Fibroblast of skin of back (primary cell): ENCODE results near the gene HS6ST2.

Source experiments
- DNase-seq: peaks from one replicate; pipeline ENCODE4 v3.0.0-alpha.2; 2013

The HS6ST2 gene

DNA sequence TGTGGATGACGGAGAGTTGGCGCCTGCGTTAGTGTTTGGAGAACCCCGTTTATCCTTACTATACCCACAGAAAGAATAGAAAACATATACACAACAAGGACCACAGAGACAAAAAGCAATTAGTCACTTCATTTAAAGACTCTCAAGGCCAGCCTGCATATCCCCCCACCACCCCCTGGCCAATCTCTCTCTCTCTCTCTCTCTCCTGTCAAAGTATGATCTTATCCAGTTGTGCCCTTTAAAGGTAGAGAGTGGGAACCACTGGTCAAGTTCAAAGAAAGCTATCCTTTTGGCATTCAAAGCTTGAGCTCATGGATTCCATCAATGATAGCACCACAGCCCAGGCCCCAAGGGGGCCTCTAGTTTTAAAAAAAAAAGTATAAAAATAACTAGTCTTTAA lies 289.3 kb downstream of the HS6ST2 start:
- no peak for DNase-seq

- DNase-seq, result no peak
Observed at GRCh38 chrX:132668178-132668577, 290.3 kb downstream of the HS6ST2 start.

GRCh38 chrX:132665676-132666075 lies 292.8 kb downstream of the HS6ST2 start:
- no peak for DNase-seq

DNA sequence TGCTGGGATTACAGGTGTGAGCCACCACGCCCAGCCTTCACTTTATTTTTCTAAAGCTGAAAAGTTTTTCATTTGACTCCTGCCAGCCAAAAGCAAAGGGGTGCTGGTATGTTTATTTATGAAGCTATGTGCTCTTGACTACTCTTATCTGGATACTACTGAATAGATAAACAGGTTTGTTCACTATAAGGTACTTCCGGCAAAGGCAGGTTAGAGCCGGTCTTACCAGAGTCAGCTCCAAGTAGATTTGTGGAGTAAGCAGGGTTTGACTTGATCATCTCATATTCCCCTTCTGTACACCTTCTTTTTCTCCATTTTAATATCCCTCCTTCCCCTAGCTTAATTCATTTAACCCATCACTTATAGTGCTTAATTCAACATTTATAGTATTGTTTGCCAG lies 294.2 kb downstream of the HS6ST2 start:
- no peak for DNase-seq

GRCh38 chrX:132662844-132663243 lies 295.6 kb downstream of the HS6ST2 start:
- DNase-seq, result no peak

GRCh38 chrX:132657876-132658275 lies 300.6 kb downstream of the HS6ST2 start:
- DNase-seq, result no peak

DNA sequence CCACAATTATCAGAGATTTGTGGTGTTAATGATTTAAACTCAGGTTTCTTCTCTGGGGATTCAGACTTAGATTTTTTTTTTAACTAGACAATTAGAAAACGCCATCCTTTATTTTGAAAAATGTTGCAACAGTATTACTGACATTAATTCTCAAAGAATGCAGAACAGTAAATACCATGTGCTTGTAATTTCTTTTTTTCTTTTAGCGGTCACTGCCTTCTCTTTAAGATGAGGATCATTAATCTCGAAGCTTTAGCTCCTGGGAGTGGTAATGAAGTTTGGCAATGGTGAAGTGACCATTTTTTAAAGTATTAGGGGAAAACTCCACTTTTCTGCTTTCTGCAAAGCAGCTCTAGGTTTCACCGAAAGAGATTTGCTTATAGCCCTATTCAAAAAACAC lies 305.6 kb downstream of the HS6ST2 start:
- no peak for DNase-seq

DNA sequence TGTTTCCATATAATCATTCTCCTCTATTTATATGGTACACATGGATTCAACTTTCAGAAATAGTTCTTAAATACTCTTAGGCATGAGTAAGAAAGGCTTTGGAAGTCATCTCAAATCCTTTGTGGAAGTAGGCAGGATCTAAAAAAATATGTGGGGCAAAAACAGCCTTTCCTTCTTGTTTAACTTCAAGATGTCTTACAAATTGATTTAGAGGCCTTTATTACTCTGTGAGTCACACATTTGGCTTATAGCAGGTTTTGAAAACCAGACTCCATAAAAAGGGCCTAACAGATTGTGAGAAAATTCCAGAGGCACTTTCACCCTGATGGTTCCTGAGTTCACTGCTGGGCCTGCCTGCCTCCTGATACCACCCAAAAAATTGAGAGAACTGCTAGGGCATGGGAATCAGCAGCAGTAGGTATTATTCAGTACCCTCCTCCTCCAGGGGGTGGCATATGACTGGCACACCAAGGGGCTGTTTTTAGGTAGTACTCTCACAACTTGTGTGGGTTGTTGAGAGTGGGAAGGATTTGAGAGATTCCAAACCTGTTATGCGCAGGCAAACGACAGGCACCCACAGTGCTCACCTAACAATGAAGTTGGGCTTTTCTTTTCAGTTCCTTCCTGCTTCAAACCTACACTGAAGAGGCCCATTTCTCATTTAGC lies 306.9 kb downstream of the HS6ST2 start:
- DNase-seq, result peak; percentile 53

- peak; percentile 81 for DNase-seq
Observed at GRCh38 chrX:132648895-132649294, 309.5 kb downstream of the HS6ST2 start.

- DNase-seq, result no peak
Observed at GRCh38 chrX:132639446-132639845, 319.0 kb downstream of the HS6ST2 start.

GRCh38 chrX:132638313-132638712 lies 320.1 kb downstream of the HS6ST2 start:
- peak; percentile 36 for DNase-seq

- peak; percentile 3 for DNase-seq
Observed at GRCh38 chrX:132636080-132636479, 322.3 kb downstream of the HS6ST2 start.

GRCh38 chrX:132634521-132634920 lies 323.9 kb downstream of the HS6ST2 start:
- DNase-seq, result no peak

GRCh38 chrX:132631579-132632232 lies 326.7 kb downstream of the HS6ST2 start:
- peak; percentile 34 for DNase-seq

- no peak for DNase-seq
Observed at GRCh38 chrX:132624466-132624865, 334.0 kb downstream of the HS6ST2 start.

DNA sequence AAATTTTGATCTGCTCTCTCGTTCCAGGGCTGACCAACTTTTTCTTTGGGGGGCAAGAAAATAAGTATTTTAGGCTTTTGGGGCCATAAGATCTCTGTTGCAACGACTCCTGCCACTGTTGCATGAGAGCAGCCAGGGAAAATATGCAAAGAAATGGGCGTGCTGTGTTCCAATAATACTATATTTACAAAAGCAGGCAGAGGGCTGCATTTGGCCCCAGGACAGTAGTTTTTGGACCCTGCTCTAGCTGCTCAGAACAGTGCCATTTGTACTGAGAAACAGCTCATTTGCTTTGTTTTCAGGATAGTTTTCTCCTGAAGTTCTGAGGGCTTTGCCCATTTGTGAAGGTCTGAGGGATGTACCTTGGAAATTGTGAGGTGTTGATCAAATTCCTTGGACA lies 334.5 kb downstream of the HS6ST2 start:
- DNase-seq, result no peak

- DNase-seq, result no peak
Observed at GRCh38 chrX:132623300-132623699, 335.1 kb downstream of the HS6ST2 start.

- DNase-seq, result peak; percentile 66
Observed at GRCh38 chrX:132622130-132622529, 336.3 kb downstream of the HS6ST2 start.

DNA sequence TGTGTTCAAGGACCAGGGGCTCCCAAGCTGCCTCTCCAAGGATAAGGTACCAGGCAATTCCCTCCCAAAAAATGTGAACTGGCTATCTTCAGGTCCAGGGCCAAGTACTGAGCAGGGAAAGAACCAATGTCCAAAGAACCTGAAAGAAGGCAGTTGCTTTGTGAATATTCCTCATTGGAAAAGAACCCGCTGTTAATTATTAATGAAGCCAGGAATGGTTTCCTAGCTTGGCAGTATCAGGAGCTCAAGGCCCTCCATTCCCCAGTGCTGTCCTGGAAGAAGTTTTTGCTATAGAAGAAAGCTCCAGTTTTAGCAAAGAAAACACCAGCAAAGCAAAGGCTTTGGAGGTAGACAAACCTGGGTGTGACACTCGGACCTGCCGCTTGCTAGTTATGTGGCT lies 339.6 kb downstream of the HS6ST2 start:
- DNase-seq, result no peak

DNA sequence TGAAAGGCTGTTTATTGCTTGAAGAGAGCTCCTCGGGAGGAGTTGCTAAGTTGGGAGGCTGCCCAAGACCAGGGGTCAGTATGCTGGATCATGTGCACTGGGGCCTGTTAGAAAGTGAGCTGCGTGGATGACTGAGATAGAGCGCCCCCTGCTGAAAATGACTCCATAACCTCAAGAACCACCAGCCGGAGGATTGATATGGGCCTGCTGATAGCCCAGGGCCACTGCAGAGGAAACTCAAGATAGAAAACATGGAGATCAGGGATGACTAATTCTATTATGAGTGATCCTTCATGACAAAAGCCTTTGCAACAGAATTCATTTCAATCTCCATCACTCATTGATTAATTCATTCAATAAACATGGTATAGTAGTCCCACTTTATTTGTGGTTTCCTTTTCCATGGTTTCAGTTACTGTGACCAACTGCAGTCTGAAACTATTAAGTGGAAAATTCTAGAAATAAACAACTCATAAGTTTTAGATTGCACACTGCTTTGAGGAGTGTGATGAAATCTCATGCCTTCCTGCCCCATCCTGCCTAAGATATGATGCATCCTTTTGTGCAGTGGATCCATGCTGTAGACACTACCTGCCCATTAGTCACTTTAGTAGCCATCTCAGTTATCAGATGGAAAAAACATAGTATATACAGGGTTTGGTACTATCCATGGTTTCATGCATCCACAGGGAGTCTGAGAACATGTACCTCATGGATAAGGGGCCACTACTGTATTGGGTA lies 342.9 kb downstream of the HS6ST2 start:
- peak; percentile 21 for DNase-seq

- no peak for DNase-seq
Observed at GRCh38 chrX:132614297-132614696, 344.1 kb downstream of the HS6ST2 start.

DNA sequence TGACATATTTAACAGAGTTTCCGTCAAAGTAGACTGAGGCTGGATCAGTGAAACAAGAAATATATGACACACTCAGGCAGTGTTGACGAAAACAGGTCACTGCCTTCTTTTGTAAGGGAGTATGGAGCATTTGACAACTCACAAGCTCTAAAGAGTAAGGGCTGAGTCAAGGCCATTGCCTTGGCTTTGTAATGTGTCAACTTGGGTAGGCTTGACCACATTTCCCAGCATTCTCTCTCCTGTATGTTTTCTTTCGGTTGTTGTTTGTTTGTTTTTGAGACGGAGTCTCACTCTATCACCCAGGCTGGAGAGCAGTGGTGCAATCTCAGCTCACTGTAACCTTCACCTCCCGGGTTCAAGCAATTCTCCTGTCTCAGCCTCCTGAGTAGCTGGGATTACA lies 344.6 kb downstream of the HS6ST2 start:
- DNase-seq, result no peak

DNA sequence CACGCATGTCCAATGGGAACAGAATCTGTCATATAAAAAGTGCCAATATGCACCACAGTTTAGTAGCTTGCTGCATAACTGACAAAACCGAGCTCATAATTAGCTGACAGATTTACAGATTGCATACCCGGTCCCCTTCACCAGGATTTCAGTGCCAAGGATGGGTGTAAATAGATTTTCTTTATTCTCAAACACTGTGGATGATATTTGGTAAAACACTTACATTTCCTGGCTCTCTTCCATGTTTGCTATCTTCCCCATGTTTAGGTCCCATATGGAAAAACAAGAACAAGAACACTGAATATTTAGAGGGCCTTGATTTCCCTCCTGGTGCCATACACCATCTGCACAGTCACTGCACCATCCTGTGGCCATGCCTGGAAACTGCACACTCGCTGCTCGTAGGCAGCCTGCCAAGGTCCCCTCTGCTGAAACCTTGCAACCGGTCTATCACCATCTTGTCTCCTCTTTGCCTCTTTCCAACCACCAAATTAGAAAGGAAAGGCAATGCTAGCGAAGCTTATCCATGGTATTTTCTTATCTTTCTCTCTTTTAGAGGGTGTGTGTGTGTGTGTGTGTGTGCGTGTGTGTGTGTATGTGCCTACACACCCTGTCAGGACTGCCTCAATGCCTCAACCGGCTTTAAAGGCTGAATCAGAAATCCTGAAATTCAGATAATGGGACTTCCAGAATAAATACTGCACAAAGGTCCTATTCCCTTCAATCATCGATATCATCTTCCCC lies 345.4 kb downstream of the HS6ST2 start:
- peak; percentile 17 for DNase-seq
